IMR-90 (cell line): ENCODE measurements around the gene GPR153. TPM values are rescaled to one million over a fixed set of nuclear protein-coding genes. Genes with fewer than 3 reads are reported as not detected.

Experiments used
- ATAC-seq: fragments of 200-7000 bp; cut with Tn5 transposase; 2 replicates; pipeline ENCODE4 v1.9.1; 2020; ENCODE audit warnings: low read depth, mild to moderate bottlenecking, moderate library complexity
- BruUV-seq: library from RNA; stranded (reverse); fragments of 400-500 nt; replicated peaks from 2 replicates; lab custom pipeline; 2021; lab: Mats Ljungman, UMichigan
- CTCF ChIA-PET: fragments of 300-600 bp; formaldehyde crosslinking; extraction: SDS; loops from one replicate; lab custom pipeline; 2021; ENCODE audit warnings: antibody characterized with exemption; lab: Yijun Ruan, JAX
- POLR2A ChIA-PET: fragments of 300-600 bp; sonication (Branson Sonifier 250); formaldehyde crosslinking; loops from one replicate; lab custom pipeline; 2022; ENCODE audit warnings: antibody characterized with exemption; ENCODE audit not compliant: unreplicated experiment; lab: Charles Lee
- DNase-seq: peaks from one replicate; pipeline ENCODE4 v3.0.0; 2013
- H2AFZ ChIP-seq: replicated peaks from 2 replicates; pipeline ENCODE3; 2013; ENCODE audit warnings: low read length, mild to moderate bottlenecking; ENCODE audit not compliant: poor library complexity
- H2AK5ac ChIP-seq: 2 replicates; pipeline ENCODE4 v1.6.1; 2013; ENCODE audit warnings: low read depth, low read length, inconsistent platforms
- H2AK9ac ChIP-seq: replicated peaks from 2 replicates; pipeline ENCODE3; 2013; ENCODE audit warnings: mild to moderate bottlenecking, low read depth, low read length, moderate library complexity; ENCODE audit not compliant: poor library complexity
- H2BK120ac ChIP-seq: 2 replicates; pipeline ENCODE4 v1.6.1; 2013; ENCODE audit warnings: low read depth, low read length, inconsistent platforms
- H2BK15ac ChIP-seq: 3 replicates; pipeline ENCODE4 v1.6.1; 2013; ENCODE audit warnings: low read depth, low read length, inconsistent platforms
- H2BK20ac ChIP-seq: 2 replicates; pipeline ENCODE4 v1.6.1; 2013; ENCODE audit warnings: low read depth, mild to moderate bottlenecking, inconsistent platforms, low read length, moderate library complexity
- H2BK5ac ChIP-seq: 2 replicates; pipeline ENCODE4 v1.6.1; 2013; ENCODE audit warnings: mild to moderate bottlenecking, low read depth, low read length, inconsistent platforms; ENCODE audit not compliant: poor library complexity, severe bottlenecking
- H3K14ac ChIP-seq: replicated peaks from 2 replicates; pipeline ENCODE4 v1.6.1; 2013; ENCODE audit warnings: low read depth, low read length, inconsistent platforms
- H3K18ac ChIP-seq: 2 replicates; pipeline ENCODE4 v1.6.1; 2013; ENCODE audit warnings: low read depth, low read length, control low read depth
- H3K23ac ChIP-seq: 2 replicates; pipeline ENCODE4 v1.6.1; 2013; ENCODE audit warnings: low read depth, low read length, inconsistent platforms
- H3K27ac ChIP-seq: 2 replicates; pipeline ENCODE4 v1.5.1; 2013; ENCODE audit warnings: mild to moderate bottlenecking, control low read depth, low read length; ENCODE audit not compliant: insufficient read depth
- H3K27me3 ChIP-seq: 2 replicates; pipeline ENCODE4 v1.6.1; 2013; ENCODE audit warnings: low read length; ENCODE audit not compliant: control insufficient read depth, insufficient read depth
- H3K36me3 ChIP-seq: 2 replicates; pipeline ENCODE4 v1.6.1; 2013; ENCODE audit warnings: low read length, mixed read lengths; ENCODE audit not compliant: control insufficient read depth, insufficient read depth
- H3K4ac ChIP-seq: 2 replicates; pipeline ENCODE4 v1.6.1; 2013; ENCODE audit warnings: low read depth, low read length, inconsistent platforms
- H3K4me1 ChIP-seq: 2 replicates; pipeline ENCODE4 v1.6.1; 2013; ENCODE audit warnings: low read length, mixed read lengths; ENCODE audit not compliant: control insufficient read depth, insufficient read depth
- H3K4me2 ChIP-seq: 2 replicates; pipeline ENCODE4 v1.6.1; 2013; ENCODE audit warnings: low read depth, mild to moderate bottlenecking, control low read depth, low read length, moderate library complexity
- H3K4me3 ChIP-seq: 2 replicates; pipeline ENCODE4 v1.5.1; 2013; ENCODE audit warnings: low read depth, mild to moderate bottlenecking, control low read depth, low read length, moderate library complexity; ENCODE audit not compliant: insufficient read depth
- H3K56ac ChIP-seq: 2 replicates; pipeline ENCODE4 v1.6.1; 2013; ENCODE audit warnings: low read length, inconsistent platforms; ENCODE audit not compliant: insufficient read depth; ENCODE audit errors: extremely low read depth
- H3K79me1 ChIP-seq, 2 experiments: 2 replicates each; pipeline ENCODE4 v1.6.1; 2013; ENCODE audit warnings: low read length in 2 of 2, inconsistent platforms in 1 of 2, low read depth in 1 of 2
- H3K9ac ChIP-seq: 2 replicates; pipeline ENCODE4 v1.6.1; 2013; ENCODE audit warnings: low read depth, low read length, control low read depth
- H3K9me1 ChIP-seq: 2 replicates; pipeline ENCODE4 v1.6.1; 2013; ENCODE audit warnings: low read length, inconsistent platforms; ENCODE audit not compliant: insufficient read depth
- H3K9me3 ChIP-seq: 2 replicates; pipeline ENCODE4 v1.6.1; 2013; ENCODE audit warnings: low read length; ENCODE audit not compliant: control insufficient read depth, insufficient read depth
- H4K20me1 ChIP-seq: 2 replicates; pipeline ENCODE4 v1.6.1; 2013; ENCODE audit warnings: low read length, inconsistent platforms; ENCODE audit not compliant: insufficient read depth
- H4K5ac ChIP-seq: 2 replicates; pipeline ENCODE4 v1.6.1; 2013; ENCODE audit warnings: mild to moderate bottlenecking, low read depth, low read length, control low read depth
- H4K8ac ChIP-seq, 2 experiments: 2 replicates each; pipeline ENCODE4 v1.6.1; 2013; ENCODE audit warnings: low read depth in 2 of 2, low read length in 2 of 2, control low read depth in 1 of 2, inconsistent platforms in 1 of 2
- H4K91ac ChIP-seq: 2 replicates; pipeline ENCODE4 v1.6.1; 2013; ENCODE audit warnings: low read depth, low read length, inconsistent platforms; ENCODE audit not compliant: insufficient read depth
- BHLHE40 ChIP-seq: fragments of 150-350 bp; IDR thresholded peaks from 2 replicates; pipeline ENCODE4 v1.6.1; 2016; ENCODE audit warnings: mild to moderate bottlenecking, low read depth, low read length
- CEBPB ChIP-seq: IDR thresholded peaks from 2 replicates; pipeline ENCODE4 v1.6.1; 2012; ENCODE audit warnings: low read depth, low read length, improper control_type of control experiment
- CTCF ChIP-seq: conservative IDR thresholded peaks from 2 replicates; pipeline ENCODE4 v1.5.1; 2012; ENCODE audit warnings: mild to moderate bottlenecking, low read depth, low read length, improper control_type of control experiment
- FOS ChIP-seq: fragments of 150-350 bp; IDR thresholded peaks from 2 replicates; pipeline ENCODE4 v1.6.1; 2016; ENCODE audit warnings: low read depth, low read length
- MAFK ChIP-seq: IDR thresholded peaks from 2 replicates; pipeline ENCODE4 v1.6.1; 2012; ENCODE audit warnings: low read depth, low read length, improper control_type of control experiment
- MAZ ChIP-seq: IDR thresholded peaks from 2 replicates; pipeline ENCODE4 v1.6.1; 2012; ENCODE audit warnings: low read depth, mild to moderate bottlenecking, low read length, improper control_type of control experiment, moderate library complexity, borderline replicate concordance
- MXI1 ChIP-seq: IDR thresholded peaks from 2 replicates; pipeline ENCODE4 v1.6.1; 2012; ENCODE audit warnings: low read depth, mild to moderate bottlenecking, low read length, moderate library complexity, borderline replicate concordance
- NFE2L2 ChIP-seq: fragments of 150-350 bp; IDR thresholded peaks from 2 replicates; pipeline ENCODE4 v1.6.1; 2016; ENCODE audit warnings: low read depth, mild to moderate bottlenecking, low read length
- POLR2A ChIP-seq: IDR thresholded peaks from 2 replicates; pipeline ENCODE4 v1.6.1; 2012; ENCODE audit warnings: mild to moderate bottlenecking, low read depth, low read length
- RAD21 ChIP-seq: IDR thresholded peaks from 2 replicates; pipeline ENCODE4 v1.6.1; 2012; ENCODE audit warnings: low read length, improper control_type of control experiment
- RCOR1 ChIP-seq: IDR thresholded peaks from 2 replicates; pipeline ENCODE4 v1.6.1; 2012; ENCODE audit warnings: mild to moderate bottlenecking, low read length, improper control_type of control experiment; ENCODE audit not compliant: insufficient replicate concordance
- RFX5 ChIP-seq: IDR thresholded peaks from 2 replicates; pipeline ENCODE4 v1.8.0; 2012; ENCODE audit warnings: low read depth, mild to moderate bottlenecking, low read length, moderate library complexity
- SMC3 ChIP-seq: fragments of 150-350 bp; IDR thresholded peaks from 2 replicates; pipeline ENCODE4 v1.6.1; 2016; ENCODE audit warnings: low read depth, mild to moderate bottlenecking, antibody characterized with exemption, low read length, moderate library complexity
- USF2 ChIP-seq: fragments of 150-350 bp; IDR thresholded peaks from 2 replicates; pipeline ENCODE4 v1.6.1; 2017; ENCODE audit warnings: mild to moderate bottlenecking, antibody characterized with exemption, low read length, low read depth
- WGBS, 2 experiments: methylation state at CpG; one replicate each; pipeline versions ENCODE4 v1.1.5 to v1.1.7; 2013; ENCODE audit warnings: missing lambda C conversion rate in 2 of 2; ENCODE audit not compliant: insufficient read length in 1 of 2; ENCODE audit errors: extremely low coverage in 2 of 2; 5-methylcytosine and 5-hydroxymethylcytosine counted together
- dilution Hi-C: fragments of 300-500 bp; cut with HindIII; formaldehyde crosslinking; loops from one replicate; pipeline ENCODE4 v1.14.3; 2018; ENCODE audit warnings: low sequenced_read_pairs; ENCODE audit not compliant: unreplicated experiment
- in situ Hi-C: fragments of 300-500 bp; cut with MboI; formaldehyde crosslinking; loops from 3 replicates; pipeline ENCODE4 v1.14.3; 2019; ENCODE audit warnings: low sequenced_read_pairs, inconsistent platforms, mixed read lengths
- intact Hi-C: fragments of 100-400 bp; cut with micrococcal nuclease; formaldehyde crosslinking; loops from 2 replicates; pipeline ENCODE4 v1.10.0; 2022
- polyA plus RNA-seq, 3 experiments: library from polyadenylated mRNA; depleted of rRNA; stranded (reverse); fragments of >200 nt; gene quantifications; 2 replicates each; pipeline ENCODE4 v1.2.3, GENCODE V29; 2012; ENCODE audit warnings: low replicate concordance in 1 of 3
- total RNA-seq: library from RNA; depleted of rRNA; stranded (reverse); fragments of >200 nt; gene quantifications from 2 replicates; pipeline ENCODE4 v1.2.3, GENCODE V29; 2012
- TF ChIP-seq, protein P1 (sequence below): fragments of 150-350 bp; IDR thresholded peaks from 2 replicates; pipeline ENCODE4 v1.6.1; 2016; ENCODE audit warnings: low read depth, mild to moderate bottlenecking, low read length, moderate library complexity, borderline replicate concordance

GPR153 gene
- total and polyA plus RNA-seq, 2 of the 4 experiments (the other 2 are of a cell fraction): 1.8 to 5.2 TPM

GRCh38 chr1:6244401-6245049 is 16.4 kb downstream of the GPR153 start:
- no peak for ATAC-seq
- BruUV-seq: no TSS peak
- intact Hi-C loops (loop anchor here (1.0 to 5.0 kb wide), 3 partner anchors 136 to 248 kb away; partner anchors contain the start of gene PLEKHG5), dilution Hi-C loops (no loop called here), in situ Hi-C loops (loop anchor here (5.0 kb wide), 1 partner anchor 98 kb away; no protein-coding TSS in a partner anchor)
- ChIA-PET CTCF (interaction anchor here (0.6 to 0.9 kb wide), 5 partner anchors 99 to 192 kb away, joined by 3 to 4 read pairs (median 3); no protein-coding TSS in a partner anchor), POLR2A (interaction anchor here (0.6 kb wide), 1 partner anchor 69 kb away, joined by 4 read pairs; no protein-coding TSS in a partner anchor)
- no peak overlapping the region for H2BK20ac ChIP-seq
- H3K27me3 ChIP-seq: peaks cover 67% of the 10 kb centered on the region
- H3K23ac ChIP-seq: no peak overlapping the region
- H2BK5ac ChIP-seq: no peak overlapping the region
- WGBS, 2 experiments: 5% methylated on average over 8 of the region's 24 CpGs; no CpG with 5 or more reads in 1 of the 2 experiments
- H3K4me1 ChIP-seq: no peaks in the 10 kb centered on the region
- H2AFZ ChIP-seq: no peak overlapping the region
- H3K9me1 ChIP-seq: no peaks in the 10 kb centered on the region
- H2BK15ac ChIP-seq: no peak overlapping the region
- no peak overlapping the region for H2AK5ac ChIP-seq
- H2AK9ac ChIP-seq: no peak overlapping the region
- peaks cover 16% of the 10 kb centered on the region for H4K20me1 ChIP-seq
- no peak overlapping the region for H3K14ac ChIP-seq
- no peak overlapping the region for H3K9ac ChIP-seq
- H3K18ac ChIP-seq: no peak overlapping the region
- no peak overlapping the region for H3K4ac ChIP-seq
- H3K4me3 ChIP-seq: no peak overlapping the region
- H4K5ac ChIP-seq: no peak overlapping the region
- DNase-seq: no peak
- no peak overlapping the region for H3K4me2 ChIP-seq
- no peaks in the 10 kb centered on the region for H3K36me3 ChIP-seq
- no peak overlapping the region for H3K56ac ChIP-seq
- no peaks in the 10 kb centered on the region for H3K9me3 ChIP-seq
- no peak overlapping the region for H2BK120ac ChIP-seq
- no peaks in the 10 kb centered on the region for H3K79me1 ChIP-seq
- H3K27ac ChIP-seq: no peak overlapping the region
- no peak overlapping the region for H4K8ac ChIP-seq
- no peak overlapping the region for H4K91ac ChIP-seq
- no peak for TF ChIP-seq SMC3
- TF ChIP-seq RFX5: no peak
- TF ChIP-seq USF2: no peak
- TF ChIP-seq CEBPB: no peak
- no peak for TF ChIP-seq MXI1
- TF ChIP-seq MAFK: no peak
- TF ChIP-seq RAD21: no peak
- TF ChIP-seq FOS: no peak
- no peak for TF ChIP-seq POLR2A
- TF ChIP-seq NFE2L2: no peak
- no peak for TF ChIP-seq MAZ
- TF ChIP-seq, protein P1, sequence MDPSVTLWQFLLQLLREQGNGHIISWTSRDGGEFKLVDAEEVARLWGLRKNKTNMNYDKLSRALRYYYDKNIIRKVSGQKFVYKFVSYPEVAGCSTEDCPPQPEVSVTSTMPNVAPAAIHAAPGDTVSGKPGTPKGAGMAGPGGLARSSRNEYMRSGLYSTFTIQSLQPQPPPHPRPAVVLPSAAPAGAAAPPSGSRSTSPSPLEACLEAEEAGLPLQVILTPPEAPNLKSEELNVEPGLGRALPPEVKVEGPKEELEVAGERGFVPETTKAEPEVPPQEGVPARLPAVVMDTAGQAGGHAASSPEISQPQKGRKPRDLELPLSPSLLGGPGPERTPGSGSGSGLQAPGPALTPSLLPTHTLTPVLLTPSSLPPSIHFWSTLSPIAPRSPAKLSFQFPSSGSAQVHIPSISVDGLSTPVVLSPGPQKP: no peak
- TF ChIP-seq CTCF: no peak
- no peak for TF ChIP-seq RCOR1
- TF ChIP-seq BHLHE40: no peak
